ENCODE results near the gene HBQ1.

Gene HBQ1

DNA sequence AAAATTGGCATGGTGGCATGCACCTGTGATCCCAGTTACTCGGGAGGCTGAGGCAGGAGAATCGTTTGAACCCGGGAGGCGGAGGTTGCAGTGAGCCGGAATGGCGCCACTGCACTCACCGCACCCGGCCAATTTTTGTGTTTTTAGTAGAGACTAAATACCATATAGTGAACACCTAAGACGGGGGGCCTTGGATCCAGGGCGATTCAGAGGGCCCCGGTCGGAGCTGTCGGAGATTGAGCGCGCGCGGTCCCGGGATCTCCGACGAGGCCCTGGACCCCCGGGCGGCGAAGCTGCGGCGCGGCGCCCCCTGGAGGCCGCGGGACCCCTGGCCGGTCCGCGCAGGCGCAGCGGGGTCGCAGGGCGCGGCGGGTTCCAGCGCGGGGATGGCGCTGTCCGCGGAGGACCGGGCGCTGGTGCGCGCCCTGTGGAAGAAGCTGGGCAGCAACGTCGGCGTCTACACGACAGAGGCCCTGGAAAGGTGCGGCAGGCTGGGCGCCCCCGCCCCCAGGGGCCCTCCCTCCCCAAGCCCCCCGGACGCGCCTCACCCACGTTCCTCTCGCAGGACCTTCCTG, at the start of gene HBQ1:
Gene HBQ1 (plus strand): TSS at position 359 of the 575 bp plus-strand sequence. CDS start 28 bp downstream, at position 387.
- DNase-seq (ENCODE audit: low read depth in 1 of 2, low spot score in 1 of 2): no peak
- in situ Hi-C loops (cut with HindIII; ENCODE audit: low pct_unique_long_range_greater_than_20kb, low sequenced_read_pairs): no loop called here
- TF ChIP-seq JUND (IDR thresholded peaks at IDR 0.05; ENCODE audit: low read depth): no peak

DNA sequence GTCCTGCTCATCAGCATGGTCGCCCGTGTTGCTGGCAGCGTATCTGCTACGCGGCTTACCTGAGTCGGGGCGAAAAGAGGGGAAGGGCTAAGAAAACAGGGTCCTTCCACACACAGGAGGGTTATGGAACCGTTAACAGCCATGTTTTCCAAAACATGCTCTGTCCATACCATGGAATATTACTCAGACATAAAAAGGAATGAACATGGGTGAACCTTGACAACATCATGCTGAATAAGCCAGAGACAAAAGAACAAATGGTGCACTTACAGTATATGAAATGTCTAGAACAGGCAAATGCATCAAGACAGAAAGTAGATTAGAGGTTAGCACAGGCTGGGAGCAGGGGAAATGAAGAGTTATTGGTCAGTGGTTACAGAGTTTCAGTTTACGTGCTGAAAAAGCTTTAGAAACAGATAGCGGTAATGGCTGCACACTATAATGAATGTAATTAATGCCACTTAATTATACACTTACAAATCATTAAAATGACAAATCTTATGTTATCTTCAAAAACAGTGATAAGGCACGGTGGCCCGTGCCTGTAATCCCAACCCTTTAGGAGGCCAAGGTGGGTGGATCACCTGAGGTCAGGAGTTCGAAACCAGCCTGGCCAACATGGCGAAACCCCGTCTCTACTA, 49.6 kb upstream of the HBQ1 start:
- DNase-seq (ENCODE audit: low read depth in 1 of 2, low spot score in 1 of 2): no peak
- no peak for TF ChIP-seq JUND (IDR thresholded peaks at IDR 0.05; ENCODE audit: low read depth)
- in situ Hi-C loops (cut with HindIII; ENCODE audit: low pct_unique_long_range_greater_than_20kb, low sequenced_read_pairs): no loop called here

DNA sequence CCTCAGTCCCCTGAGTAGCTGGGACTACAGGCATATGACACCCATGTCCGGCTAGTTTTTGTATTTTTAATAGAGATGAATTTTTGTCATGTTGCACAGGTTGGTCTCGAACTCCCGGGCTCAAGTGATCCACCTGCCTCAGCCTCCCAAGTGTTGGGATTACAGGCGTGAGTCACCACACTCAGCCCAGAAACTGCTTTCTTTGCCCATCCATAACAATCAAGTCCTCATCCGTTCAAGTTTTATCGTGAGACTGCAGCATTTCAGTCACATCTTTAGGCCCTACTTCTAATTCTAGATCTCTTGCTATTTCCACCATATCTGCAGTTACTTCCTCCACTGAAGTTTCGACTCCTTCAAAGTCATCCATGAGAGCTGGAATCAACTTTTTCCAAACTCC, 48.1 kb upstream of the HBQ1 start:
- no peak for DNase-seq (ENCODE audit: low read depth in 1 of 2, low spot score in 1 of 2)
- in situ Hi-C loops (cut with HindIII; ENCODE audit: low pct_unique_long_range_greater_than_20kb, low sequenced_read_pairs): no loop called here
- TF ChIP-seq JUND (IDR thresholded peaks at IDR 0.05; ENCODE audit: low read depth): no peak

DNA sequence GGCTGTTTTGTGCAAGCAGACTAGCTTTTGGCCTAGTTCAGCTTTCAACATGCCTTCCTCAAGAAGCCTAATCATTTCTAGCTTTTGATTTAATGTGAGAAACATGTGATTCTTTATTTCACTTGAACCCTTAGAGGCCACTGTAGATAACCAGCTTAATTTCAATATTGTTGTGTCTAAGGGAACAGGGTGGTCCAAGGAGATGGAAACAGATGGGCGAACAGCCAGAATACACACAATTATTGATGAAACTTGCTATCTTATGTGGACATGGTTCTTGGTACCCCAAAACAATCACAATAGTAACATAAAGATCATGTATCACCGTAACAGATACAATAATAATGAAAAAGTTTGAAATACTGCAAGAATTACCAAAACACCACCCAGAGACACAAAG, 46.5 kb upstream of the HBQ1 start:
- TF ChIP-seq JUND (IDR thresholded peaks at IDR 0.05; ENCODE audit: low read depth): no peak
- in situ Hi-C loops (cut with HindIII; ENCODE audit: low pct_unique_long_range_greater_than_20kb, low sequenced_read_pairs): no loop called here
- no peak for DNase-seq (ENCODE audit: low read depth in 1 of 2, low spot score in 1 of 2)

DNA sequence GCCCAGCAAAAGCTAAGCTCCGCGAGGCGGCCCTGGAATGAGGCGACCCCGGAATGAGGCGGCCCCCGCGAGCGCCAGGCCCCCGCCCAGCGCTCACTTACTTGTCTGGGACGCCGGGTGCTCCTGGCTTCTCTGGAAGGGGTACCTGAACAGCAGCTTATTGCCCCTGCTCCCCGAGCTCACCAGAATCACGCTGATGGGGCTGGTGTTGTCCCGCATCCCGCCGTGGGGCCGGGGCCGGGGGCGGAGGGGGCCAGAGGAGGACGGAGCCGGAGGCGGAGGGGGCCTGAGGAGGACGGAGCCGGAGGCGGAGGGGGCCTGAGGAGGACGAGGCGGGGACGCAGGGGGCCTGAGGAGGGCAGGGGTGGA, 42.2 kb upstream of the HBQ1 start:
- no peak for TF ChIP-seq JUND (IDR thresholded peaks at IDR 0.05; ENCODE audit: low read depth)
- in situ Hi-C loops (cut with HindIII; ENCODE audit: low pct_unique_long_range_greater_than_20kb, low sequenced_read_pairs): no loop called here
- DNase-seq (ENCODE audit: low read depth in 1 of 2, low spot score in 1 of 2): peak in 1 of 2 experiments; percentile 33

DNA sequence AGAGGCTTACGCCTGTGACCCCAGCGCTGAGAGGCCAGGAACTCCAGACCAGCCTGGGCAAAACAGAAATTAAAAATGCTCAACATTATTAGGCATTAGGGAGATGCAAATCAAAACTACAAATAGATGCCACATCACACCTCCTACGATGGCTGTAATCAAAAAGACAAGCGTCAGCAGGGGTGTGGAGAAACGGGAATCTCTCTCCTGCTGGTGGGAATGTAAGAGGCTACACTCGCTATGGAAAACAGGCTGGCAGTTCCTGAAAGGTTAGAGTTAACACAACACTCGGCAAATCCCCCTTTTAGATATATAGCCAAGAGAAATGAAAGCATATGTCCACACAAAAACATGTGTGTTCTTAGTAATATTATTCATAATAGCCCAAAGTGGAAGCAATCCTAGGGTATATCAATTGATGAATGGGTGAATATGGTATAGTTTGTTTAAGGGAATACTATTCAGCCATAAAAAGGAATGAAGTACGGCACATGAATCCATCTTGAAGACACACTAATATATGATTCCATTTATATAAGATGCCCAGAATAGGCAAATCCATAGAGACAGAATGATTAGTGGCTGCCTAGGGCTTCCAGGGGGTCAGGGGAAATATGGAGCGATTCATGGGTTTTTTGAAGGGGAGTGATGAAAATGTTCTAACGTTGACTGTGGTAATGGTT, 39.9 kb upstream of the HBQ1 start:
- no peak for DNase-seq (ENCODE audit: low read depth in 1 of 2, low spot score in 1 of 2)
- in situ Hi-C loops (cut with HindIII; ENCODE audit: low pct_unique_long_range_greater_than_20kb, low sequenced_read_pairs): no loop called here
- no peak for TF ChIP-seq JUND (IDR thresholded peaks at IDR 0.05; ENCODE audit: low read depth)

DNA sequence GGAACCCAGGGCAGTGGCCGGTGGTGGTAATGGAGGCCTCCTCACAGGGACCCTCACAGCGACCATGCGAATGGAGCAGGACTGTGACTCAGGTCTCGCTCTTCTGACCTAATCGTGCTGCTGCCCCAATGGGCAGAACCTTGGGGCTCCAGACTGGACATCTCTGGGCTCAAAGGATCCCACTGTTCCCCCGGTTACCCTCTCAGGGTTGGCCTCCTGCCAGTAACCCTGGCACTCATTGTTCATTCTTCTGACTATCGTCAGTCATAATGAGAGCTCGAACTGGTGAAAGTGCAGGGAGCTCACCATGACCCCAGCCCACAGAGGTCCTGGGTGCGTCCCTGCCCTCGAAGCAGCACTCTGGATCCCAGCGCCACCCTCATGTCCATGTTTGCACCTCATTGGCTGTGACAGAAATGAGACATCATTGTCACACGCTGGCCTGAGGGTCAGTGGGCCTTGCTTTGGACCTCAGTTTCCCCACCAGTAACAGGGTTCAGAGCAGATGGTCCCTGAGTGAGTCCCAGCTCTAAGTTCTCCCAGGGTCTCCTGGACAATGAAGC, 37.8 kb upstream of the HBQ1 start:
- DNase-seq (ENCODE audit: low read depth in 1 of 2, low spot score in 1 of 2): no peak
- in situ Hi-C loops (cut with HindIII; ENCODE audit: low pct_unique_long_range_greater_than_20kb, low sequenced_read_pairs): no loop called here
- no peak for TF ChIP-seq JUND (IDR thresholded peaks at IDR 0.05; ENCODE audit: low read depth)

DNA sequence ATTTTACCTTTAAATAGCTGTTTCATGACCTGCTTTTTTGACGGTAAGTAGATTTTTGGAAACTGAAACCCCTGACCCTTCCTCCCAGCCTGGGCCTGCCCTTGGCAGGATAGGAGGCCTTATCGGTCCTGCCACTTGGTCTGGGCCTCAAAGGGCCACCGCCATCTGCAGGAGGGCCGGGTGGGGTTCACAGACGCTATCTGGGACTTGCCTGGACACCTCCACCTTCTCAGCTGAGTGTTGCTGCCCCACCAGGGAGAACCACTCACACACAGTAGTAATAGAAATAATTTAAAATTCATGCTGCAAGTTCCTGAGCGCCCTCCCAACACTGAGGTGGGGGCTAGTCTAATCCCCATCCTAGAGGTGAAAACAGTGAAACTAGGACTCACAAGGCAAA, 37.2 kb upstream of the HBQ1 start:
- TF ChIP-seq JUND (IDR thresholded peaks at IDR 0.05; ENCODE audit: low read depth): no peak
- no peak for DNase-seq (ENCODE audit: low read depth in 1 of 2, low spot score in 1 of 2)
- in situ Hi-C loops (cut with HindIII; ENCODE audit: low pct_unique_long_range_greater_than_20kb, low sequenced_read_pairs): no loop called here

DNA sequence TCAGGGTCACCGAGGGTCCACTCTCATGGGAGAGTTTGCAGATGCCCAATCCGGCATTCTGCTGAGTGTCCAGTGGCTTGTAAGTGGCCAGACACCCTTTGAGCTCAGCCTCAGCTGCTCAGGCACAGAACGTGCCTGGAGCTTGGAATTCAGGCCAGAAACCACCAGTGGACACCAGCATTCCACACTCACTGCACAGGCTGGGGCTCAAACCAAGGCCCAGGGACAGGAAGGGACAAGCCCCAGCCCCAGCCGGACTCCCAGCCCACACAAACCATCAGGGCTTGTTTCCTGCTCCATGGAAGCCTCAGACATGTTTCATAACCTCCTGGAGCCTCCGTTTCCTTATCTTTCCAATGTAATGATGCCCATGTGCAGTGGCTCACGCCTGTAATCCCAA, 36.8 kb upstream of the HBQ1 start:
- no peak for TF ChIP-seq JUND (IDR thresholded peaks at IDR 0.05; ENCODE audit: low read depth)
- in situ Hi-C loops (cut with HindIII; ENCODE audit: low pct_unique_long_range_greater_than_20kb, low sequenced_read_pairs): no loop called here
- no peak for DNase-seq (ENCODE audit: low read depth in 1 of 2, low spot score in 1 of 2)

DNA sequence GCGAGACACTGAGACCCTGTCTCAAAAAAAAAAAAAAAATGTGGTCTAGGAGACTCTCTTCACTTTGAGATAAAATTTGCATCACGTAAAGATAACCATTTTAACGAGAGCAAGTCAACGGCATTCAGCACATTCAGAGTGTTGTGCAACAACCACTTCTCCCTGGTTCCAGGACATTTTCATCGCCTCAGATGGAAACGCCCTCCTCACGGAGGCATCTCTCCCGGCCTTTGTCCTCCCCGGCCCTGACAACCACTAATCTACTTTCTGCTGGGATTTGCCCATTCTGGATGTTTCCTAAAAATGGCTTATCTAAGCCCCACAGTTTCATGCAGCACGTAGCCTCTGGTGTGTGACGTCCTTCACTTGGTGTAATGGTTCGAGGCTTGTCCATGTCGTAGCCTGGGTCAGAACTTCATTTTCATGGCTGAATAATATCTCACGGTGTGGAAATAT, 35.4 kb upstream of the HBQ1 start:
- in situ Hi-C loops (cut with HindIII; ENCODE audit: low pct_unique_long_range_greater_than_20kb, low sequenced_read_pairs): no loop called here
- no peak for DNase-seq (ENCODE audit: low read depth in 1 of 2, low spot score in 1 of 2)
- TF ChIP-seq JUND (IDR thresholded peaks at IDR 0.05; ENCODE audit: low read depth): no peak

DNA sequence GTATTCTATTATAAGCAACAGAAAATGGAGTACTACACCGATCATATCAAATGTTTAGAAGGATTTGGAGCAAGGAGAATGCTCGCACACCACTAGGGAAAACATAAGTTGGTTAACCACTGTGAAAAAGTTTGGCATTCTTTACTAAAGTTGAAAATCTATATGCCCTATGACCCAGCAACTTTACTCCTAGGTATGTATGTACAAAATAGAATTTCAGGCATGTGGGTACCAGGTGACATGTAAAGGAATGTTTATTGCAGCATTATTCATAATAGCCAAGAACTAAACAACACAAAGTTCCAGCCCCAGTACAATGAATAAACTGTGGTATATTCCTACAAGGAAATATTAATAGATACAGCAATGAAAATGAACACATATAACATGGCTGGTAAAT, 33.6 kb upstream of the HBQ1 start:
- no peak for DNase-seq (ENCODE audit: low read depth in 1 of 2, low spot score in 1 of 2)
- TF ChIP-seq JUND (IDR thresholded peaks at IDR 0.05; ENCODE audit: low read depth): no peak
- in situ Hi-C loops (cut with HindIII; ENCODE audit: low pct_unique_long_range_greater_than_20kb, low sequenced_read_pairs): no loop called here

DNA sequence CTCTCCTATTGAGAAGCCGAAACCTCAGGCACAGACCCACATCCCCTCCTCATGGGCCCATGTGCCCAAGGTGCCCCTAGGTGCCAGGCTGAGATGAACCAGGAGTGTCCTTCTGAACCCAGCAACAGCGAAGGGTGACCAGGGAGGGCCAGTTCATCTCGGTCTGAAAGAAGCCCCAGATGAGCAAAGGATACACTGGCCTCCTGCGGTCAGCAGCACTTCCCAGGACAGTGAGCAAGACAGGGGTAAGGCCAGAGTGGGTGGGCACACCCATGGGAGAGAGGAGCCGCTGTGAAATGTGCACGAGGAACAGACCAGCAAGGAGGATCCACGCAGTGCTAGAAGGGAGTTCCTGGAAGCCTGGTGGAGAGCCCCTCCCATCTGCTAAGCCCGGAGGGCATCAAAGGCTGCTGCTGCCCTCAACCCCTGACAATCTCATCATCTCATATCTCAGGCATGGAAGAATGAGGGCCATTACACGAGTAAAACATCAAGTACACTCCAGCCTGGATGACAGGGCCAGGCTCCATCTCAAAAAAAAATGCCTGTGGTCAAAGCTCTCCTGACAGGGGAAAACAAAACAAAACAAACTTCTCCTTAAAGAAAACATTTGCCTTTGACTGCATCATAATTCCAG, 31.1 kb upstream of the HBQ1 start:
- TF ChIP-seq JUND (IDR thresholded peaks at IDR 0.05; ENCODE audit: low read depth): no peak
- no peak for DNase-seq (ENCODE audit: low read depth in 1 of 2, low spot score in 1 of 2)
- in situ Hi-C loops (cut with HindIII; ENCODE audit: low pct_unique_long_range_greater_than_20kb, low sequenced_read_pairs): no loop called here

All from T47D (cell line).